NCI-H526 (cell line): Measurements from ENCODE around the gene KCNIP4.

ENCODE experiments used
- DNase-seq, 2 experiments: peaks; one replicate each; lab custom pipeline; 2025; lab: John Stamatoyannopoulos, UW

KCNIP4 gene

GRCh38 chr4:21763855-21764254, 184.7 kb downstream of the KCNIP4 start:
- DNase-seq: no peak

GRCh38 chr4:21757248-21757647, 191.3 kb downstream of the KCNIP4 start:
- DNase-seq: no peak

- no peak for DNase-seq
Measured at GRCh38 chr4:21753084-21753760, 195.3 kb downstream of the KCNIP4 start.

GRCh38 chr4:21752616-21753015, 196.0 kb downstream of the KCNIP4 start:
- DNase-seq: no peak

GRCh38 chr4:21749924-21750323, 198.6 kb downstream of the KCNIP4 start:
- DNase-seq: no peak

GRCh38 chr4:21749412-21749811, 199.2 kb downstream of the KCNIP4 start:
- DNase-seq: no peak

- no peak for DNase-seq
Measured at GRCh38 chr4:21744046-21744445, 204.5 kb downstream of the KCNIP4 start.

GRCh38 chr4:21742326-21742725, 206.2 kb downstream of the KCNIP4 start:
- DNase-seq: no peak

- DNase-seq: no peak
Measured at GRCh38 chr4:21738821-21739220, 209.8 kb downstream of the KCNIP4 start.

- no peak for DNase-seq
Measured at GRCh38 chr4:21735866-21736265, 212.7 kb downstream of the KCNIP4 start.

GRCh38 chr4:21733894-21734630, 214.5 kb downstream of the KCNIP4 start:
- no peak for DNase-seq

- DNase-seq: no peak
Measured at GRCh38 chr4:21728304-21728703, 220.3 kb downstream of the KCNIP4 start.

- no peak for DNase-seq
Measured at GRCh38 chr4:21726255-21726815, 222.2 kb downstream of the KCNIP4 start.

GRCh38 chr4:21722157-21722839, 226.3 kb downstream of the KCNIP4 start:
- DNase-seq: no peak

- DNase-seq: no peak
Measured at GRCh38 chr4:21716531-21716930, 232.0 kb downstream of the KCNIP4 start.

GRCh38 chr4:21710179-21710835, 238.3 kb downstream of the KCNIP4 start:
- DNase-seq: no peak

GRCh38 chr4:21709761-21710160, 238.8 kb downstream of the KCNIP4 start:
- DNase-seq: no peak

- DNase-seq: no peak
Measured at GRCh38 chr4:21709031-21709430, 239.5 kb downstream of the KCNIP4 start.

- no peak for DNase-seq
Measured at GRCh38 chr4:21699446-21699845, 249.1 kb downstream of the KCNIP4 start.

GRCh38 chr4:21697583-21697982, 251.0 kb downstream of the KCNIP4 start:
- peak; percentile 35 to 62 for DNase-seq

- no peak for DNase-seq
Measured at GRCh38 chr4:21695141-21695540, 253.4 kb downstream of the KCNIP4 start.

- DNase-seq: no peak
Measured at GRCh38 chr4:21692241-21692640, 256.3 kb downstream of the KCNIP4 start.
